DOHH2 (cell line): ENCODE data around the gene MBNL3.

Source experiments
- H3F3A ChIP-seq: fragments of 200-600 bp; sonication (generic), shearing (Covaris generic); 2 replicates; pipeline ENCODE4 v1.6.0; 2016; ENCODE audit warnings: antibody characterized with exemption, mild to moderate bottlenecking; ENCODE audit not compliant: control insufficient read depth, insufficient read depth
- H3K27ac ChIP-seq: fragments of 200-600 bp; sonication (generic); 2 replicates; pipeline ENCODE4 v1.5.1; 2014; ENCODE audit warnings: low read depth, mild to moderate bottlenecking, low read length, moderate library complexity
- H3K27me3 ChIP-seq: fragments of 200-600 bp; sonication (generic); 2 replicates; pipeline ENCODE4 v1.6.1; 2014; ENCODE audit warnings: mild to moderate bottlenecking, low read length, mixed read lengths; ENCODE audit not compliant: control insufficient read depth
- H3K36me3 ChIP-seq: fragments of 200-600 bp; sonication (generic); 2 replicates; pipeline ENCODE4 v1.6.1; 2014; ENCODE audit warnings: mild to moderate bottlenecking, low read length, moderate library complexity, mixed read lengths; ENCODE audit not compliant: control insufficient read depth
- H3K4me1 ChIP-seq: fragments of 200-600 bp; sonication (generic); 2 replicates; pipeline ENCODE4 v1.6.1; 2014; ENCODE audit warnings: mild to moderate bottlenecking, low read length, mixed read lengths; ENCODE audit not compliant: control insufficient read depth
- H3K4me2 ChIP-seq: fragments of 200-600 bp; sonication (generic); 2 replicates; pipeline ENCODE4 v1.6.0; 2014; ENCODE audit warnings: mild to moderate bottlenecking, low read length, moderate library complexity
- H3K4me3 ChIP-seq: fragments of 200-600 bp; sonication (generic); 2 replicates; pipeline ENCODE4 v1.5.1; 2014; ENCODE audit warnings: mild to moderate bottlenecking, low read length, mixed read lengths
- H3K79me2 ChIP-seq: fragments of 200-600 bp; sonication (generic); 2 replicates; pipeline ENCODE4 v1.6.1; 2014; ENCODE audit warnings: mild to moderate bottlenecking, low read length, mixed read lengths; ENCODE audit not compliant: control insufficient read depth
- H3K9me2 ChIP-seq: fragments of 200-600 bp; sonication (generic); replicated peaks from 2 replicates; pipeline ENCODE4 v1.6.1; 2014; ENCODE audit warnings: mild to moderate bottlenecking, low read length, mixed read lengths; ENCODE audit not compliant: control insufficient read depth
- H3K9me3 ChIP-seq: fragments of 200-600 bp; sonication (generic); 2 replicates; pipeline ENCODE4 v1.6.1; 2014; ENCODE audit warnings: antibody characterized with exemption, low read length, mixed read lengths; ENCODE audit not compliant: control insufficient read depth, insufficient read depth
- H4K20me1 ChIP-seq: fragments of 200-600 bp; sonication (generic); 2 replicates; pipeline ENCODE4 v1.6.0; 2014; ENCODE audit warnings: low read depth, mild to moderate bottlenecking, antibody characterized with exemption, low read length, moderate library complexity; ENCODE audit not compliant: control insufficient read depth, insufficient read depth
- CTCF ChIP-seq: fragments of 200-600 bp; sonication (generic); IDR thresholded peaks from one replicate; pipeline ENCODE4 v1.5.1; 2014; ENCODE audit warnings: antibody characterized with exemption, mild to moderate bottlenecking, low read depth, low read length; ENCODE audit not compliant: poor library complexity, severe bottlenecking
- EZH2phosphoT487 ChIP-seq: fragments of 200-600 bp; sonication (generic); IDR thresholded peaks from 2 replicates; pipeline ENCODE4 v1.6.1; 2017; ENCODE audit warnings: borderline replicate concordance, mild to moderate bottlenecking, antibody characterized with exemption, low read length, moderate library complexity, mixed read lengths

MBNL3 gene

GRCh38 chrX:132488819-132489577, at the start of gene MBNL3:
MBNL3 (minus strand) TSS chrX:132489038; CDS start chrX:132439611, 49,427 bp downstream.
- Histone ChIP-seq H3K27ac (peak within 1 kb of the TSS; percentile 99), H3K27me3 (no peaks in the 10 kb centered on the region), H3K4me2 (peak within 1 kb of the TSS; percentile 87), H3K9me2 (no peaks in the 10 kb centered on the region), H4K20me1 (no peaks in the 10 kb centered on the region), H3K79me2 (peaks cover 47% of the 10 kb centered on the region), H3K4me3 (peak within 1 kb of the TSS; percentile 86), H3K9me3 (no peaks in the 10 kb centered on the region), H3K4me1 (peaks cover 41% of the 10 kb centered on the region), H3F3A (peaks cover 5% of the 10 kb centered on the region; the same call in 1 of the 2 replicates), H3K36me3 (peaks cover 26% of the 10 kb centered on the region)
- TF ChIP-seq EZH2phosphoT487 = no peak
- no peak for TF ChIP-seq CTCF

GRCh38 chrX:132533409-132533808, 44.6 kb upstream of the MBNL3 start:
- H3K9me2 ChIP-seq = no peaks in the 10 kb centered on the region
- TF ChIP-seq EZH2phosphoT487 (no peak), CTCF (no peak)
- H3K79me2 ChIP-seq = no peaks in the 10 kb centered on the region
- no peaks in the 10 kb centered on the region for H3K36me3 ChIP-seq
- no peaks in the 10 kb centered on the region for H3K9me3 ChIP-seq
- H4K20me1 ChIP-seq = no peaks in the 10 kb centered on the region
- no peak overlapping the region for H3K4me3 ChIP-seq
- H3K27ac ChIP-seq = no peak overlapping the region
- no peaks in the 10 kb centered on the region for H3F3A ChIP-seq
- H3K4me2 ChIP-seq = no peak overlapping the region
- H3K4me1 ChIP-seq = no peaks in the 10 kb centered on the region
- H3K27me3 ChIP-seq = no peaks in the 10 kb centered on the region

- no peak overlapping the region for H3K27ac ChIP-seq
- TF ChIP-seq EZH2phosphoT487 = no peak
- no peak for TF ChIP-seq CTCF
- H3K4me2 ChIP-seq = no peak overlapping the region
- no peaks in the 10 kb centered on the region for H3K9me3 ChIP-seq
- no peaks in the 10 kb centered on the region for H3K79me2 ChIP-seq
- H3K27me3 ChIP-seq = no peaks in the 10 kb centered on the region
- no peak overlapping the region for H3K4me3 ChIP-seq
- no peaks in the 10 kb centered on the region for H3K9me2 ChIP-seq
- H4K20me1 ChIP-seq = no peaks in the 10 kb centered on the region
- no peaks in the 10 kb centered on the region for H3K4me1 ChIP-seq
- no peaks in the 10 kb centered on the region for H3K36me3 ChIP-seq
- H3F3A ChIP-seq = no peaks in the 10 kb centered on the region
These were observed 44.1 kb upstream of the MBNL3 start for GRCh38 chrX:132532913-132533312.
